Caco-2 (cell line): ENCODE measurements around the gene HDAC9. TPM values are rescaled to one million over a fixed set of nuclear protein-coding genes. Genes with fewer than 3 reads are reported as not detected.

Experiments
- BruUV-seq: library from RNA; stranded (reverse); fragments of 400-500 nt; replicated peaks from 2 replicates; lab custom pipeline; 2021; lab: Mats Ljungman, UMichigan
- CTCF ChIA-PET: fragments of 300-600 bp; sonication (Branson Sonifier 250); formaldehyde crosslinking; loops from one replicate; lab custom pipeline; 2022; ENCODE audit warnings: antibody characterized with exemption; lab: Charles Lee
- POLR2A ChIA-PET: fragments of 300-600 bp; sonication (Branson Sonifier 250); formaldehyde crosslinking; loops from one replicate; lab custom pipeline; 2022; ENCODE audit warnings: antibody characterized with exemption; lab: Charles Lee
- DNase-seq, 2 experiments: peaks; one replicate each; pipeline versions ENCODE4 v3.0.0 to v3.0.0-alpha.2; 2020 to 2022
- H3K27me3 ChIP-seq: replicated peaks from 2 replicates; pipeline ENCODE4 v1.6.0; 2011; ENCODE audit warnings: low read length; ENCODE audit not compliant: control insufficient read depth, insufficient read depth
- H3K36me3 ChIP-seq: 2 replicates; pipeline ENCODE4 v1.5.1; 2011; ENCODE audit warnings: low read length; ENCODE audit not compliant: control insufficient read depth, insufficient read depth
- H3K4me1 ChIP-seq: fragments of 250-450 bp; sonication (Bioruptor Pico); 2 replicates; pipeline ENCODE4 v1.5.1; 2020; ENCODE audit warnings: mild to moderate bottlenecking
- H3K4me3 ChIP-seq: 2 replicates; pipeline ENCODE4 v1.5.1; 2011; ENCODE audit warnings: low read depth, mild to moderate bottlenecking, control low read depth, low read length
- H3K9me3 ChIP-seq: fragments of 250-450 bp; sonication (Bioruptor Pico); 2 replicates; pipeline ENCODE4 v1.5.1; 2020; ENCODE audit warnings: mild to moderate bottlenecking, moderate library complexity
- H3K27ac Mint-ChIP-seq: one replicate; pipeline ENCODE4 v1.8.0; 2022; ENCODE audit warnings: mixed read lengths; ENCODE audit not compliant: unreplicated experiment
- H3K27me3 Mint-ChIP-seq: one replicate; pipeline ENCODE4 v1.8.0; 2022; ENCODE audit warnings: mixed read lengths; ENCODE audit not compliant: insufficient read depth, unreplicated experiment
- H3K36me3 Mint-ChIP-seq: one replicate; pipeline ENCODE4 v1.8.0; 2022; ENCODE audit warnings: mild to moderate bottlenecking, mixed read lengths; ENCODE audit not compliant: insufficient read depth, unreplicated experiment
- H3K4me1 Mint-ChIP-seq: one replicate; pipeline ENCODE4 v1.8.0; 2022; ENCODE audit warnings: low read depth, mixed read lengths; ENCODE audit not compliant: unreplicated experiment
- H3K4me3 Mint-ChIP-seq: one replicate; pipeline ENCODE4 v1.8.0; 2022; ENCODE audit warnings: mild to moderate bottlenecking, moderate library complexity, mixed read lengths; ENCODE audit not compliant: unreplicated experiment
- H3K9me3 Mint-ChIP-seq: one replicate; pipeline ENCODE4 v1.8.0; 2022; ENCODE audit warnings: mixed read lengths; ENCODE audit not compliant: unreplicated experiment
- CTCF ChIP-seq, 2 experiments: fragments of 200-600 bp in 1 of 2; IDR thresholded peaks; 1 replicate in 1 of 2; 2 replicates in 1 of 2; pipeline versions ENCODE4 v1.5.1 to v1.8.0; 2011 to 2022; ENCODE audit warnings: antibody characterized with exemption in 1 of 2, control low read depth in 1 of 2, inconsistent platforms in 1 of 2, low read depth in 1 of 2, low read length in 1 of 2, mild to moderate bottlenecking in 1 of 2, moderate library complexity in 1 of 2; ENCODE audit not compliant: insufficient read depth in 1 of 2, severe bottlenecking in 1 of 2, unreplicated experiment in 1 of 2
- intact Hi-C: fragments of 100-400 bp; cut with micrococcal nuclease; formaldehyde crosslinking; loops from one replicate; pipeline ENCODE4 v1.10.0; 2022; ENCODE audit not compliant: unreplicated experiment
- total RNA-seq: library from RNA; stranded (reverse); gene quantifications from 2 replicates; pipeline ENCODE4 v1.2.3, GENCODE V29; 2022

Gene HDAC9
- total RNA-seq, 1 experiment from 2014 or later = 0.27 TPM

GRCh38 chr7:18820981-18821380, 325.4 kb downstream of the HDAC9 start:
- no peak for DNase-seq
- ChIA-PET POLR2A (no interaction called here), CTCF (no interaction called here)
- H3K4me1 ChIP-seq = no peaks in the 10 kb centered on the region
- no peaks in the 10 kb centered on the region for H3K9me3 ChIP-seq
- no peaks in the 10 kb centered on the region for H3K4me1 Mint-ChIP-seq
- no peak overlapping the region for H3K4me3 ChIP-seq
- no peaks in the 10 kb centered on the region for H3K27me3 ChIP-seq
- no peak overlapping the region for H3K27ac Mint-ChIP-seq
- TF ChIP-seq CTCF (IDR thresholded peaks at IDR 0.05; ENCODE audit: insufficient read depth in 1 of 2, low read depth in 1 of 2, low read length in 1 of 2, severe bottlenecking in 1 of 2, unreplicated experiment in 1 of 2) = no peak
- no peaks in the 10 kb centered on the region for H3K36me3 ChIP-seq
- H3K9me3 Mint-ChIP-seq = no peaks in the 10 kb centered on the region
- BruUV-seq = no TSS peak
- no peaks in the 10 kb centered on the region for H3K36me3 Mint-ChIP-seq
- no peak overlapping the region for H3K4me3 Mint-ChIP-seq
- intact Hi-C loops = no loop called here
- H3K27me3 Mint-ChIP-seq = no peaks in the 10 kb centered on the region

- DNase-seq = no peak
- H3K4me1 Mint-ChIP-seq = no peaks in the 10 kb centered on the region
- no peaks in the 10 kb centered on the region for H3K36me3 Mint-ChIP-seq
- no peaks in the 10 kb centered on the region for H3K27me3 Mint-ChIP-seq
- H3K27ac Mint-ChIP-seq = no peak overlapping the region
- Histone ChIP-seq H3K9me3 (no peaks in the 10 kb centered on the region), H3K4me1 (no peaks in the 10 kb centered on the region), H3K36me3 (no peaks in the 10 kb centered on the region), H3K27me3 (no peaks in the 10 kb centered on the region), H3K4me3 (no peak overlapping the region)
- CTCF ChIA-PET = no interaction called here
- POLR2A ChIA-PET = no interaction called here
- no peak for TF ChIP-seq CTCF (IDR thresholded peaks at IDR 0.05; ENCODE audit: insufficient read depth in 1 of 2, low read depth in 1 of 2, low read length in 1 of 2, severe bottlenecking in 1 of 2, unreplicated experiment in 1 of 2)
- H3K9me3 Mint-ChIP-seq = no peaks in the 10 kb centered on the region
- intact Hi-C loops = no loop called here
- BruUV-seq = no TSS peak
- no peak overlapping the region for H3K4me3 Mint-ChIP-seq
These were observed 326.0 kb downstream of the HDAC9 start for GRCh38 chr7:18821554-18821953.

- CTCF ChIA-PET = no interaction called here
- H3K36me3 ChIP-seq = no peaks in the 10 kb centered on the region
These were observed 328.6 kb downstream of the HDAC9 start for GRCh38 chr7:18824157-18824556.

More at GRCh38 chr7:18824157-18824556, 328.6 kb downstream of the HDAC9 start:
- BruUV-seq = no TSS peak
- intact Hi-C loops = no loop called here
- H3K4me3 ChIP-seq = no peak overlapping the region
- no peaks in the 10 kb centered on the region for H3K9me3 Mint-ChIP-seq
- H3K4me1 Mint-ChIP-seq = no peaks in the 10 kb centered on the region
- DNase-seq = no peak
- no peaks in the 10 kb centered on the region for H3K4me1 ChIP-seq
- no peaks in the 10 kb centered on the region for H3K27me3 ChIP-seq
- TF ChIP-seq CTCF (IDR thresholded peaks at IDR 0.05; ENCODE audit: insufficient read depth in 1 of 2, low read depth in 1 of 2, low read length in 1 of 2, severe bottlenecking in 1 of 2, unreplicated experiment in 1 of 2) = no peak
- H3K36me3 Mint-ChIP-seq = no peaks in the 10 kb centered on the region
- no peak overlapping the region for H3K27ac Mint-ChIP-seq
- no peak overlapping the region for H3K4me3 Mint-ChIP-seq
- POLR2A ChIA-PET = no interaction called here
- H3K27me3 Mint-ChIP-seq = no peaks in the 10 kb centered on the region
- no peaks in the 10 kb centered on the region for H3K9me3 ChIP-seq
